Parathyroid adenoma (tissue), 2 donors: Measurements from ENCODE around the gene PAQR5.

Source experiments
- H2AFZ ChIP-seq: fragments of 300-600 bp; sonication (generic); one replicate; pipeline ENCODE4 v1.7.0; 2017; ENCODE audit warnings: antibody characterized with exemption, mild to moderate bottlenecking
- H3K27ac ChIP-seq: fragments of 300-600 bp; sonication (generic); one replicate; pipeline ENCODE4 v1.7.0; 2017
- H3K27me3 ChIP-seq: fragments of 300-600 bp; sonication (generic); one replicate; pipeline ENCODE4 v1.7.0; 2017; ENCODE audit warnings: low read length; ENCODE audit not compliant: control insufficient read depth, insufficient read depth
- H3K36me3 ChIP-seq: fragments of 300-600 bp; sonication (generic); one replicate; pipeline ENCODE4 v1.7.0; 2017; ENCODE audit warnings: low read length; ENCODE audit not compliant: control insufficient read depth, insufficient read depth
- H3K4me1 ChIP-seq: fragments of 300-600 bp; sonication (generic); one replicate; pipeline ENCODE4 v1.7.0; 2017; ENCODE audit warnings: control low read depth
- H3K4me2 ChIP-seq: fragments of 300-600 bp; sonication (generic); one replicate; pipeline ENCODE4 v1.7.0; 2017; ENCODE audit warnings: low read length
- H3K4me3 ChIP-seq: fragments of 300-600 bp; sonication (generic); one replicate; pipeline ENCODE4 v1.7.0; 2017; ENCODE audit warnings: low read depth, low read length
- H3K79me2 ChIP-seq: fragments of 300-600 bp; sonication (generic); one replicate; pipeline ENCODE4 v1.7.0; 2017; ENCODE audit warnings: control low read depth
- H3K9ac ChIP-seq: fragments of 300-600 bp; sonication (generic); one replicate; pipeline ENCODE4 v1.7.0; 2017; ENCODE audit warnings: mild to moderate bottlenecking
- H3K9me3 ChIP-seq: fragments of 300-600 bp; sonication (generic); one replicate; pipeline ENCODE4 v1.7.0; 2017; ENCODE audit warnings: low read length; ENCODE audit not compliant: control insufficient read depth
- TF ChIP-seq, protein P1 (sequence below): fragments of 300-600 bp; sonication (generic); IDR thresholded peaks from one replicate; pipeline ENCODE4 v1.7.0; 2017; ENCODE audit warnings: antibody characterized with exemption, mild to moderate bottlenecking
- donor health status: primary hyperparathyroidism.

PAQR5 gene

DNA sequence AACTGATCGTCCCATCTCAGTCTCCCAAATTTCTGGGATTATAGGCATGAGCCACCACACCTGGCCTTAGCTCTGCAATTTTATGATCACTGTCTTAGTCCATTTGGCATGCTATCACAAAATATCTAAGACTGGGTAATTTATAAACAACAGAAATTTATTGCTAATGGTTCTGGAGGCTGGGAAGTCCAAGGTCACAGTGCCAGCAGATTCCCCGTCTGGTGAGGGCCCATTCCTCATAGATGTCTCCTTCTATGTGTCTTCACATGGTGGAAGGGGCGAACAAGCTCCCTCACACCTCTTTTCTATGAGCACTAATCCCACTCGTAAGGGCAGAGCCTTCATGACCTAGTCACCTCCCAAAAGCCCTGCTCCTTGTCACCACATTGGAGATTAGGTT, 60.1 kb downstream of the PAQR5 start:
- Histone ChIP-seq H3K4me1 (peaks cover 21% of the 10 kb centered on the region), H3K27me3 (no peaks in the 10 kb centered on the region), H3K9ac (no peak overlapping the region), H2AFZ (no peak overlapping the region), H3K4me2 (peak overlapping the region; percentile 33), H3K9me3 (no peaks in the 10 kb centered on the region), H3K27ac (peak overlapping the region; percentile 70), H3K4me3 (no peak overlapping the region), H3K36me3 (no peaks in the 10 kb centered on the region), H3K79me2 (no peaks in the 10 kb centered on the region)
- TF ChIP-seq, protein P1, sequence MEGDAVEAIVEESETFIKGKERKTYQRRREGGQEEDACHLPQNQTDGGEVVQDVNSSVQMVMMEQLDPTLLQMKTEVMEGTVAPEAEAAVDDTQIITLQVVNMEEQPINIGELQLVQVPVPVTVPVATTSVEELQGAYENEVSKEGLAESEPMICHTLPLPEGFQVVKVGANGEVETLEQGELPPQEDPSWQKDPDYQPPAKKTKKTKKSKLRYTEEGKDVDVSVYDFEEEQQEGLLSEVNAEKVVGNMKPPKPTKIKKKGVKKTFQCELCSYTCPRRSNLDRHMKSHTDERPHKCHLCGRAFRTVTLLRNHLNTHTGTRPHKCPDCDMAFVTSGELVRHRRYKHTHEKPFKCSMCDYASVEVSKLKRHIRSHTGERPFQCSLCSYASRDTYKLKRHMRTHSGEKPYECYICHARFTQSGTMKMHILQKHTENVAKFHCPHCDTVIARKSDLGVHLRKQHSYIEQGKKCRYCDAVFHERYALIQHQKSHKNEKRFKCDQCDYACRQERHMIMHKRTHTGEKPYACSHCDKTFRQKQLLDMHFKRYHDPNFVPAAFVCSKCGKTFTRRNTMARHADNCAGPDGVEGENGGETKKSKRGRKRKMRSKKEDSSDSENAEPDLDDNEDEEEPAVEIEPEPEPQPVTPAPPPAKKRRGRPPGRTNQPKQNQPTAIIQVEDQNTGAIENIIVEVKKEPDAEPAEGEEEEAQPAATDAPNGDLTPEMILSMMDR: no peak

DNA sequence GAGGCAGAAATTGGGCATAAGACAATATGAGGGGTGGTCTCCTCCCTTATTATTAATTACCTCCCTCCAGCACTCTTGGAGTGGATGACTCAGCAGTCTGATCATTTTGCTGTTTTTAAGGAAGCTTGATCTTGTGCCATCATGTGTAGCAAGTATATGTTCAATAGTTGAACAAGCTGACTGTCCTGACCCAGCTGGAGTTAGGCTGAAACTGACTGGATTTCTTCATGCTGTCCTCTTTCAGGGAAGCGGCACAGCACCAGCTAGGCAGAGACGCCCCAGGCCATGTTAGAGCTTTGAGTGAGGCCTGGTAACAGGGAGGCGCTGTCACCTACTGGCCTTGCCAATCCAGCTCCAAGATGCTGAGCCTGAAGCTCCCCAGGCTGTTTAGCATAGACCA, 61.0 kb downstream of the PAQR5 start:
- Histone ChIP-seq H3K4me2 (no peak overlapping the region), H3K27me3 (no peaks in the 10 kb centered on the region), H3K36me3 (no peaks in the 10 kb centered on the region), H2AFZ (no peak overlapping the region), H3K4me1 (peaks cover 21% of the 10 kb centered on the region), H3K4me3 (no peak overlapping the region), H3K79me2 (no peaks in the 10 kb centered on the region), H3K9ac (no peak overlapping the region), H3K9me3 (no peaks in the 10 kb centered on the region), H3K27ac (peak overlapping the region; percentile 24)
- TF ChIP-seq, protein P1: no peak

DNA sequence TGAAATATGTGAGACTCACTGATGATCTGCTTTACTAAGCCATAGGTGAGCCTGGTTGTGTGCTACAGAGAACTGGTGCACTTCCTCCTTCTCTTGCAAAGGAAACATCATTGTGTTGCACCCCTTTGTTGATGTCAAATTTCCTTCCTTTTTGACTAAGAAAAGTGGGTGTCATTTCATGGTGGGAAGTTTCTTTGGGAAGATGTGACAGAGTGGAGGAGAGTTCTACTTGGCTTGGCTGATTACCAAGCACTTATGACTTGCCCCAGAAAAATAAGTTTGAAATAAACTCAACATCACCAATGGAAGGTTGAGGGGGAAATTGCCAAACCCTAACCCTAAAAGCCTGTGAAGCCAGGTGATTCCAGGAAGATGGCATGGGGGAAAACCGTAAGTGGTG, 61.9 kb downstream of the PAQR5 start:
- Histone ChIP-seq H3K27ac (no peak overlapping the region), H3K79me2 (no peaks in the 10 kb centered on the region)

DNA sequence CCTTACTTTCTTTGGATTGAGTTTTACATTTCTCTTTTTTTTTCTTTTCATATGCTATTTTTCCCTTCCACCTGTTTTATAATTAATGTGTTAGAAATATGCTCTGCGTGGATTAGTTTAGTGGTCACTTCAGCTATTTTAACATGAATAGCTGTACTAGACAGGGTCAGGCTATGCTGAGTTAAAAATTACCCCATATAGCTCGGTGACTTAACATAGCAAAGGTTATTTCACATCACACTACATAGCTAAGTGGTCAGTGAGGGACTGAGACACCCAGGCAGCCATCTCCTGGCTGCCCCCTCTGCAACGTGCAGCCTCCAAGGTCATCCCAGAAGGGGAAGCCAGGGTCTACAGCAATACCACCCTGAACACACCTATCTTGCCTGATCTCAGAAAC, 68.5 kb downstream of the PAQR5 start:
- Histone ChIP-seq H3K9ac (no peak overlapping the region), H3K4me2 (no peak overlapping the region), H2AFZ (no peak overlapping the region), H3K4me3 (no peak overlapping the region), H3K4me1 (peaks cover 4% of the 10 kb centered on the region), H3K36me3 (no peaks in the 10 kb centered on the region), H3K9me3 (no peaks in the 10 kb centered on the region), H3K27ac (no peak overlapping the region), H3K27me3 (no peaks in the 10 kb centered on the region), H3K79me2 (no peaks in the 10 kb centered on the region)
- TF ChIP-seq, protein P1: no peak

More for the DNA sequence above, 61.9 kb downstream of the PAQR5 start:
- Histone ChIP-seq H3K4me1 (peaks cover 21% of the 10 kb centered on the region), H2AFZ (no peak overlapping the region), H3K9ac (no peak overlapping the region), H3K4me2 (no peak overlapping the region), H3K27me3 (no peaks in the 10 kb centered on the region), H3K36me3 (no peaks in the 10 kb centered on the region), H3K4me3 (no peak overlapping the region), H3K9me3 (no peaks in the 10 kb centered on the region)
- TF ChIP-seq, protein P1: no peak

DNA sequence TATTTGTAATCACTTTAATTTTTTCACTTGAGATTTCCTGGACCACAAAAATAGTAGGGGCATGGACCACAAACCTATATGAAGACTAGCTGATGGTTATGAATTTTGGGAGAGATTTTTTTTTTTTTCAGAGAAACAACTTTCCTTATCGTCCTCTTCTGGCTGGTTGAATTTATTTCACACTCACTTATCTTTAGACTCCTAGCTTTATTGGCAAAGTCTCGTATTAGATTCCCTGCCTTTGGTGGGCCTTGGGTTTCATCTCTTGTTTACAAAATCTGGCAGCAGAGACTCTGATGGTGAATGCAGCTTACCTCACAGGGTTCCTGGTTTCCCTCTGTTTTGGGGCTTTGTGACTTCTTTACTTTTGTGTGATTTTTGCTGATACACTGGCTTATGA, 70.9 kb downstream of the PAQR5 start:
- Histone ChIP-seq H3K27ac (no peak overlapping the region), H3K9me3 (no peaks in the 10 kb centered on the region), H3K9ac (no peak overlapping the region), H3K4me2 (no peak overlapping the region), H3K79me2 (peaks cover 5% of the 10 kb centered on the region), H3K36me3 (no peaks in the 10 kb centered on the region), H2AFZ (no peak overlapping the region), H3K4me3 (no peak overlapping the region), H3K4me1 (no peaks in the 10 kb centered on the region), H3K27me3 (no peaks in the 10 kb centered on the region)
- TF ChIP-seq, protein P1: no peak
